Astrocyte of the spinal cord (primary cell): ENCODE results near the gene CAMK2A.

Source experiments
- DNase-seq: peaks from one replicate; pipeline ENCODE4 v3.0.0; 2011; ENCODE audit warnings: low read depth, low spot score
- H3K4me3 ChIP-seq: 2 replicates; pipeline ENCODE4 v1.5.1; 2011; ENCODE audit warnings: low read depth, mild to moderate bottlenecking, low read length, moderate library complexity
- in situ Hi-C: cut with HindIII; loops from 2 replicates; pipeline ENCODE4 v1.10.0; 2017; ENCODE audit warnings: low sequenced_read_pairs
- TF ChIP-seq, protein P1 (sequence below): IDR thresholded peaks from 2 replicates; pipeline ENCODE4 v1.5.1; 2012; ENCODE audit warnings: low read depth, mild to moderate bottlenecking, low read length, inconsistent platforms

CAMK2A gene

DNA sequence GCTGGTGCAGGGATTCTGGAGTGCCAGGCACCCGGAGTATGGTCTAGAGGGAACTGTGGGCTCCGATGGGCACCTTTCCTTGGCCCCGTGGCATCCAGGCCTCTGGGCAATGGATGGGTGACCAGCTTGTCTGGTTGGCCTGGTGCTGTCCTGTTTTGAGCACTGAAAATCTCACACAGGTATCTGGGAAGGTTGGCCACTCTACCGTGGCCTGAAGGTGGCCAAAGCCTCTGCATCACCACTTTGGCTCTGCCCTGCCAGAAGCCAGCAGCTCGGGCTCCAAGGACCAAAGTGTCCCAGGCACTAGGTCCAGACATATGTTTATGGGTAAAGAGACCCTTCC lies 70.9 kb downstream of the CAMK2A start:
- DNase-seq = no peak
- in situ Hi-C loops = no loop called here
- TF ChIP-seq, protein P1, sequence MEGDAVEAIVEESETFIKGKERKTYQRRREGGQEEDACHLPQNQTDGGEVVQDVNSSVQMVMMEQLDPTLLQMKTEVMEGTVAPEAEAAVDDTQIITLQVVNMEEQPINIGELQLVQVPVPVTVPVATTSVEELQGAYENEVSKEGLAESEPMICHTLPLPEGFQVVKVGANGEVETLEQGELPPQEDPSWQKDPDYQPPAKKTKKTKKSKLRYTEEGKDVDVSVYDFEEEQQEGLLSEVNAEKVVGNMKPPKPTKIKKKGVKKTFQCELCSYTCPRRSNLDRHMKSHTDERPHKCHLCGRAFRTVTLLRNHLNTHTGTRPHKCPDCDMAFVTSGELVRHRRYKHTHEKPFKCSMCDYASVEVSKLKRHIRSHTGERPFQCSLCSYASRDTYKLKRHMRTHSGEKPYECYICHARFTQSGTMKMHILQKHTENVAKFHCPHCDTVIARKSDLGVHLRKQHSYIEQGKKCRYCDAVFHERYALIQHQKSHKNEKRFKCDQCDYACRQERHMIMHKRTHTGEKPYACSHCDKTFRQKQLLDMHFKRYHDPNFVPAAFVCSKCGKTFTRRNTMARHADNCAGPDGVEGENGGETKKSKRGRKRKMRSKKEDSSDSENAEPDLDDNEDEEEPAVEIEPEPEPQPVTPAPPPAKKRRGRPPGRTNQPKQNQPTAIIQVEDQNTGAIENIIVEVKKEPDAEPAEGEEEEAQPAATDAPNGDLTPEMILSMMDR = no peak
- H3K4me3 ChIP-seq = no peak overlapping the region

DNA sequence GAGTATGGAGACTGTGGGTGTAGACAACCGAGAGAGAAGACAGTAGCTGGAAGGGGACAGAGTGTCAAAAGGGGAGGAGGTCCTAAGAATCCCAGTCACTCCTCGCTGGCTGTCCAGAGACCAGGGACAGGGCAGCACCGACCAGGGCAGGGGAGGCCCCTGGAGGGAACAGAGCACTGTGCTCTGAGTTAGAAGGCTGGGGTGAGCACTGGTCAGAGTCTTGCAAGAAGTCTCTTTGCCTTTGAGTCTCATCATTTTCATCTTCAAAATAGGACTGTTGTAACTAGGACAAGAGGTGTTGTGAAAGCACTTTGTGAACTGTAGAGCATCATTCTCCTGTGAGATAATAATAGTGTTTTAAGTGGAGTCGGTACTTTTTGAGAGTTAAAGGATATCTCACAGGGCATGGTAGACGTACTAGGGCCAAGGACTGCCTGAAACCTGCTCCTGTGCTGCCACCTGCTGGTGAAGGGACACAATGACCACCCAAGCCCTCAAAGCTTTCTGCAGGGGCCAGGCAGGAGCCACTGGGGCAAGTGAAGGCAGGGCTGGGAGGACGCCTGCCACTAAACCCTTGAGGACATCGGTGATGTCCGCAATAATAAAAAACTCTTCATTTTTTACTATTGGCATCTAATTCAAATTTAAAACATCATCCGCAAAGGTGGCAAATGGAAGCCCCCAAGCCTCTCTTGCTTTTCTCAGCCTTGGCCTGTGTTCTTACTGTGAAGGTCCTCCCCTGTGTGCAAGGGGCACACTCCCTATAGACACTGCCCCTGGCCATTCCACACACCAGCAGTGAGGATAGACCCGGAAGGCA lies 71.5 kb downstream of the CAMK2A start:
- peak; percentile 80 for DNase-seq
- in situ Hi-C loops = no loop called here
- TF ChIP-seq, protein P1 = peak; percentile 79
- H3K4me3 ChIP-seq = no peak overlapping the region

DNA sequence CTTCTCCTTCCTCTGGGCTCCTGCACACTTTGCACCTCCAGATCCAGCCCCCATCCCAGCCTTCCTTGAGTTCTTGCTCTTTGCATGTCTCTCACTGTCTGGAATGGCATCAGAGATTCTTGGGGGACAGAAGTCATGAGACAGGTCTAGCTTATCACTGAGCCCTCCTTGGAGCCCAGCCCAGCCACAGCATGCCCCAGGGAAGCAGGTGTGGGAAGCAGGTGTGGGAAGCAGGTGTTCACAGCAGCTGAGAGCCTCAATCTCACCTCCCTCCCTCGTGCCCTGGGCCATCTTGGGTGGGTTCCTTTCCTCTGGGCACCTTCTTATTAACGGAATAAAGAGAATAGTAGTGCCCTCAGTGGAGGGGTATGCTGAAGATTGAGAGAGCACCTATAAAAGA lies 72.5 kb downstream of the CAMK2A start:
- in situ Hi-C loops = no loop called here
- no peak for DNase-seq
- TF ChIP-seq, protein P1 = no peak
- no peak overlapping the region for H3K4me3 ChIP-seq

DNA sequence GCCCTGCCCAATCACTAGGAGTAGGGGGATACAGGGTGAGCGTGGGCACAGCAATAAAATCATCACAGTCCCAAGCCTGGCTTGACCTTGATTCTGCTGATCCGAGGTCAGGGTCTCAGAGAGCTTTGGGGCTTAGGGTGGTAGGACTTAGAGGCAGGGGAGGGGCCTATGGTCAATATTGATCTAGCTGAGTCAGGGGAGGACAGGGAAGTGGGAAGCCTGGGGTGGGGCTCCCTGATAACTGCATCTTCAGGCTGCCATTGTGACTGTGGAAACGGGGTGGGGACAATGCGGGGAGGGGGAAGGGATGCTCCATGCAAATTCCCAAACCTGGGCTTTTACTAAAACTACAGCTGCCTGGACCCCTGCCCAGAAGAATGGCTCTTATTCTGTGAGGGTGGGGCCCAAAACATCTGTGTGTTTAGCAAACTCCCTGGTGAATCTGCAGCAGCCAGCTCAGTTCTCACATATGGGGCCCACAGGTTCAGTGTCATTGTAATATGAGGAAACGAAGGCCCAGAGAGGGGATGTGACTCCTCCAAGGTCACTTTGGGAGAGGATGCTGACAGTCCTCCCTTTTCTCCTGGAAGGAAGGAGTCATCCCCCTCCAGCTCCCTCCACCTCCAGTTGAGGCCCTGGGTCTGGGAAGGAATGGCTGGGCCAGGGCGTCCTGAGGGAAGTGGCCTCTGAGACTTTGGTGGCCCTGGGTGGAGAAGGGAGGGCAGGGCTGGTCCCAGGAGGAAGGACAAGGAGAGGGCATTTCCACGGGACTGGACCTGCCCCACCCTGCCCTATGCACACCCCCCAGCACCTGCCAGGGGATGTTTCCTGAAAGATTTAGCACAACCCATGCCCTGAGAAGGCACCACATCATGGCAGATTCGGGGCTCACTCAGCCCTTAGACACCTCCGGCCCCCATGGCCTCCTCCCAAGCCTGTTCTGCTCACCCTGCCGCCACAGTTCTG lies 73.3 kb downstream of the CAMK2A start:
- TF ChIP-seq, protein P1 = no peak

DNA sequence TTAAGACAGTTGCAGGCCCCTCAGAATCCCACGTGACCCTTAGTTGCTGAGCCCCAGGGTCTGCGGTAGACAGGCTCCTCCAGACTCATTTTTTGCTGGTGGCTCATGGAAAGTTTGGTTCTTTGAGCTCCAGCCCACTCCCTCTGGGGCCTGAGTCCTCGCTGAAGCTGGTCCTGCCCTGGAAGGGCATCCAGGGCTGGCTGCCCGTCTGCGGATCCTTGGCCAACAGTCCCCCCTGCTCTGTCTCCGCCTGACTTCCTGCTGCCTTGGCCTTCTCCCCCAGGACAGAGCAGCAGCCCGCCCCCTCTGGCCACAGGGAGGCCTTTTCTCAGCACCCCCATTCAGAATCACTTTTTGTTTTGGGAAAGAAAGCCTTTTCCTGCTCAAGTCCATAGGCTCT lies 75.3 kb downstream of the CAMK2A start:
- in situ Hi-C loops = no loop called here
- H3K4me3 ChIP-seq = no peak overlapping the region
- TF ChIP-seq, protein P1 = peak; percentile 31
- DNase-seq = peak; percentile 16

More for the DNA sequence above, 73.3 kb downstream of the CAMK2A start:
- no peak overlapping the region for H3K4me3 ChIP-seq
- no peak for DNase-seq
- in situ Hi-C loops = no loop called here

DNA sequence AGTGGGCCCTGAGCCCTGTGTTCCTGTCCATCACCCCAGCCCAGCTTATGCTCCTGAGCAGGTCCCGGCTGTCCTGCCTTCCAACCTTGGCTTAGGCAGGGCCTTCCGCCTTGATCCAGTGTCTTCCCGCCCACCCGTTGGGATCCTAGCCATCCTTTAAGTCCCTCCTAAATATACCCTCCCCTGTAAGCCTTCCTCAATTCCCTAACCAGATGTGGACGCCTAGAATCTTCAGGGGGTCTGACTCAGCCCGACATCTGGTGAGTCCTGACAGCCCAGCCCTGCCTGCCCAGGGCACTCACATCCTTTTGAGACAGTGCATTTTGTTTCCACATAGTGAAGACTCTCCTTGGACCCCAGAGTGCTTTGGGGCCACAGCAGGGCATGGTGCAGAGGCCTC lies 76.0 kb downstream of the CAMK2A start:
- TF ChIP-seq, protein P1 = no peak
- in situ Hi-C loops = no loop called here
- peak; percentile 38 for DNase-seq
- no peak overlapping the region for H3K4me3 ChIP-seq
